Measurements from ENCODE around the gene GPR17.

The GPR17 gene

GRCh38 chr2:127639111-127639474, 6.9 kb upstream of the GPR17 start:
- no peak overlapping the region for H3K4me3 ChIP-seq (ENCODE audit: low read length)
- no peak for DNase-seq (ENCODE audit: low read depth)
- no peak for TF ChIP-seq CTCF (conservative IDR thresholded peaks at IDR 0.05; ENCODE audit: low read depth, low read length)

- TF ChIP-seq CTCF (conservative IDR thresholded peaks at IDR 0.05; ENCODE audit: low read depth, low read length): peak; percentile 34
- H3K4me3 ChIP-seq (ENCODE audit: low read length): no peak overlapping the region
- no peak for DNase-seq (ENCODE audit: low read depth)
Observed at GRCh38 chr2:127640082-127641072, 5.6 kb upstream of the GPR17 start.

- no peak for DNase-seq (ENCODE audit: low read depth)
- no peak for TF ChIP-seq CTCF (conservative IDR thresholded peaks at IDR 0.05; ENCODE audit: low read depth, low read length)
- no peak overlapping the region for H3K4me3 ChIP-seq (ENCODE audit: low read length)
Observed at GRCh38 chr2:127641133-127641532, 4.8 kb upstream of the GPR17 start.

GRCh38 chr2:127641846-127642507, 4.0 kb upstream of the GPR17 start:
- TF ChIP-seq CTCF (conservative IDR thresholded peaks at IDR 0.05; ENCODE audit: low read depth, low read length): no peak
- no peak overlapping the region for H3K4me3 ChIP-seq (ENCODE audit: low read length)
- no peak for DNase-seq (ENCODE audit: low read depth)

GRCh38 chr2:127642706-127643438, 3.1 kb upstream of the GPR17 start:
- no peak overlapping the region for H3K4me3 ChIP-seq (ENCODE audit: low read length)
- DNase-seq (ENCODE audit: low read depth): no peak
- TF ChIP-seq CTCF (conservative IDR thresholded peaks at IDR 0.05; ENCODE audit: low read depth, low read length): no peak

GRCh38 chr2:127643439-127644065, 2.4 kb upstream of the GPR17 start:
- TF ChIP-seq CTCF (conservative IDR thresholded peaks at IDR 0.05; ENCODE audit: low read depth, low read length): no peak
- H3K4me3 ChIP-seq (ENCODE audit: low read length): no peak overlapping the region
- no peak for DNase-seq (ENCODE audit: low read depth)
